K562 treated with DMSO at 1 percent for 48 hours (cell line): ENCODE data around the gene UBAC1. TPM values are rescaled to one million over a fixed set of nuclear protein-coding genes. Genes with fewer than 3 reads are reported as not detected.

Experiments
- total RNA-seq: library from RNA; unstranded; fragments of 300-600 nt; gene quantifications from 2 replicates; pipeline ENCODE4 v1.2.3, GENCODE V29; 2022; ENCODE audit warnings: low replicate concordance; ENCODE audit errors: extremely low read depth

UBAC1 gene
- not detected in 2 replicates for total RNA-seq

DNA sequence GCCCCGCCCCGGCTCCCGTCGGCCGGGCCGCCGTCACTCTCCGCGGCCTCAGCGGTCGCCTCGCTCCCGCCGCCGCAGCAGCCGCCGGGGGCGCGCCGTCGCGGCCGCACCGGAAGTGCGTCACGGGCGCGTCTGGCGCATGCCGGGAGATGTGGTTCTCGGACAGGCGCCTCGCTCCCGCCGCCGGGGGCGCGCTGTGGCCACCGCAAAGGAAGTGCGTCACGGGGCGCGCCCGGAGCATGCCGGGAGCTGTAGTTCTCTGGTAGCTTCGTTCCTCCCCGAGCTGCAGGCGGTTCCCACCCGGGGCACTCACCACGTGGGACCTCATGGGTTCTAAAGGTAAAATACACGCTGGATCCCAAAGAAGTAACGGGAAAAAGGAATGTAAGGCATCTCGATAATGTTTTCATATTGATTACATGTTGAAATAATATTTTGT is at the start of gene UBAC1:
UBAC1 (minus strand) TSS at position 97 of the 439 bp plus-strand sequence. CDS start 211 bp downstream, outside the sequence.

DNA sequence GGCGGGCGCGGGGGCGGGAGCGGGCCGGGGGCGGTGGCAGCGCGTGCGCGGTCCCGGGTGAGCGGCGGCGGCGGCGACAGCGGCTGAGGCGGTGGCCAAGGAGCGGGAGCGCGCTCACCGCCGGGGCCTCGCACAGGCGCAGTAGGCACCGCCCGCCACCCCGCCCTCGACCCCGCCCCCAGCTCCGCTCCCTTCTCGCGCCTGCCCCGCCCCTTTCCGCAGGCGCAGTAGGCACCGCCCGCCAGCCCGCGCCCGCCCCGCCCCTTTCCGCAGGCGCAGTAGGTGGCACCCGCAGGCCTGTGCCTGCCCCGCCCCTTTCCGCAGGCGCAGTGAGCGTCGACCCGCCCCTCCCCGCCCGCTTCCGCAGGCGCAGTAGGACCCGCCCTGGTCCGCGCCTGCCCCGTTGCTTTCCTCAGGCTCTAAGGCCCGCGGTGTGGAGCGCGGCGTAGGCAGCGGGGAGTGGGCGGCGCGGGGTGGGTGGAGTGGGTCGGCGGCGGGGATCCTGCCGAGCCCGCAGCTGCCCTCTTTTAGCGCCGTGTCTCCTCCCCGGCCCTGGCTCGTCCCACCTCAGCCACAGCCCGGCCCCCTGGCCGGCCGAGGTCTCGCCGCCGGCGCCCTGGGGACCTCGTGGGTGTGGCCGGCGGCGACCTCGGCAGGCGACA is 53.6 kb downstream of the UBAC1 start, which contains the start of gene CAMSAP1:
CAMSAP1 (minus strand) TSS at position 116 of the 662 bp plus-strand sequence. CDS start 387 bp downstream, outside the sequence.

Other genes starting within 250 kb of the UBAC1 start
- not detected in 2 replicates for gene CAMSAP1, start 53.8 kb downstream of the UBAC1 start, total RNA-seq
- gene NACC2, start 133.9 kb upstream of the UBAC1 start, total RNA-seq = not detected in 2 replicates
- gene TMEM250, start 157.5 kb upstream of the UBAC1 start, total RNA-seq = 280 TPM in 1 of 2 replicates, not detected in the other
- gene LHX3, start 243.8 kb upstream of the UBAC1 start, total RNA-seq = not detected in 2 replicates